Tibial artery (tissue), 4 donors: ENCODE measurements around the gene CABLES2.

Source experiments
- DNase-seq, 2 donors: peaks; one replicate each; pipeline ENCODE4 v3.0.0-alpha.2; 2019
- H3K27ac ChIP-seq, 2 donors: fragments of 200-600 bp; sonication (generic) in 1 of 2; 1 replicate in 1 of 2; 2 replicates in 1 of 2; pipeline ENCODE4 v1.5.1; 2018 to 2019; ENCODE audit warnings: mild to moderate bottlenecking in 1 of 2
- H3K27me3 ChIP-seq, 2 donors: fragments of 200-600 bp; sonication (generic) in 1 of 2; one replicate each; pipeline versions ENCODE4 v1.5.1 to v1.6.0; 2016 to 2019
- H3K36me3 ChIP-seq, 3 donors: fragments of 200-600 bp; sonication (generic) in 2 of 3; one replicate each; pipeline ENCODE4 v1.5.1; 2016 to 2019; ENCODE audit warnings: mild to moderate bottlenecking in 2 of 3
- H3K4me1 ChIP-seq, 4 donors: fragments of 200-600 bp; sonication (generic) in 2 of 4; 1 replicate in 3 of 4; 2 replicates in 1 of 4; pipeline ENCODE4 v1.5.1; 2016 to 2019
- H3K4me3 ChIP-seq, 2 donors: fragments of 200-600 bp; sonication (generic) in 1 of 2; 1 replicate in 1 of 2; 2 replicates in 1 of 2; pipeline ENCODE4 v1.5.1; 2018 to 2019; ENCODE audit warnings: mild to moderate bottlenecking in 2 of 2
- H3K9me3 ChIP-seq, 3 donors: fragments of 200-600 bp; sonication (generic) in 1 of 3; one replicate each; pipeline ENCODE4 v1.5.1; 2016 to 2019
- CTCF ChIP-seq, 2 experiments: fragments of 200-600 bp in 1 of 2; fragments of 450-650 bp in 1 of 2; IDR thresholded peaks; one replicate each; pipeline ENCODE4 v1.5.1; 2017 to 2019; ENCODE audit warnings: antibody characterized with exemption in 2 of 2, mild to moderate bottlenecking in 1 of 2, moderate library complexity in 1 of 2
- intact Hi-C: fragments of 100-400 bp; cut with DNase I; formaldehyde crosslinking; loops from one replicate; pipeline ENCODE4 v1.15.0; 2023; ENCODE audit warnings: low total_unique reads

The CABLES2 gene

GRCh38 chr20:62347151-62347404 is 60.0 kb downstream of the CABLES2 start:
- intact Hi-C loops: no loop called here
- Histone ChIP-seq H3K36me3 (peaks cover 66 to 83% (median 76%) of the 10 kb centered on the region in 3 donors), H3K27ac (no peak overlapping the region), H3K4me3 (no peak overlapping the region), H3K27me3 (no peaks in the 10 kb centered on the region), H3K9me3 (no peaks in the 10 kb centered on the region), H3K4me1 (peaks cover 0 to 6% (median 1%) of the 10 kb centered on the region in 4 donors)
- no peak for DNase-seq
- no peak for TF ChIP-seq CTCF (IDR thresholded peaks at IDR 0.05)

GRCh38 chr20:62346398-62347150 is 60.5 kb downstream of the CABLES2 start:
- no peaks in the 10 kb centered on the region for H3K27me3 ChIP-seq
- H3K36me3 ChIP-seq: peaks cover 61 to 78% (median 75%) of the 10 kb centered on the region in 3 donors
- H3K4me3 ChIP-seq: no peak overlapping the region
- no peak for TF ChIP-seq CTCF (IDR thresholded peaks at IDR 0.05)
- peaks cover 0 to 3% (median 0%) of the 10 kb centered on the region in 4 donors for H3K4me1 ChIP-seq
- intact Hi-C loops: no loop called here
- H3K9me3 ChIP-seq: no peaks in the 10 kb centered on the region
- no peak for DNase-seq
- H3K27ac ChIP-seq: no peak overlapping the region

GRCh38 chr20:62345681-62346370 is 61.3 kb downstream of the CABLES2 start:
- Histone ChIP-seq H3K36me3 (peaks cover 59 to 78% (median 74%) of the 10 kb centered on the region in 3 donors), H3K27me3 (no peaks in the 10 kb centered on the region), H3K4me3 (no peak overlapping the region), H3K9me3 (no peaks in the 10 kb centered on the region), H3K27ac (no peak overlapping the region), H3K4me1 (peaks cover 0 to 3% (median 0%) of the 10 kb centered on the region in 4 donors)
- DNase-seq: no peak
- no peak for TF ChIP-seq CTCF (IDR thresholded peaks at IDR 0.05)
- intact Hi-C loops: no loop called here

GRCh38 chr20:62344782-62345181 is 62.3 kb downstream of the CABLES2 start:
- H3K4me3 ChIP-seq: no peak overlapping the region
- H3K9me3 ChIP-seq: no peaks in the 10 kb centered on the region
- no peaks in the 10 kb centered on the region for H3K27me3 ChIP-seq
- intact Hi-C loops: no loop called here
- H3K36me3 ChIP-seq: peaks cover 57 to 77% (median 73%) of the 10 kb centered on the region in 3 donors
- peaks cover 0 to under 1% (median 0%) of the 10 kb centered on the region in 4 donors for H3K4me1 ChIP-seq
- DNase-seq: no peak
- H3K27ac ChIP-seq: no peak overlapping the region
- TF ChIP-seq CTCF (IDR thresholded peaks at IDR 0.05): no peak

- H3K27me3 ChIP-seq: no peaks in the 10 kb centered on the region
- H3K36me3 ChIP-seq: peaks cover 63 to 84% (median 79%) of the 10 kb centered on the region in 3 donors
- H3K9me3 ChIP-seq: no peaks in the 10 kb centered on the region
- no peak for DNase-seq
- no peak for TF ChIP-seq CTCF (IDR thresholded peaks at IDR 0.05)
- intact Hi-C loops: no loop called here
- no peaks in the 10 kb centered on the region for H3K4me1 ChIP-seq
- no peak overlapping the region for H3K4me3 ChIP-seq
- H3K27ac ChIP-seq: no peak overlapping the region
Observed at GRCh38 chr20:62344092-62344491, 63.0 kb downstream of the CABLES2 start.
